H1 (cell line): ENCODE data around the gene OPCML. TPM values are rescaled to one million over a fixed set of nuclear protein-coding genes. Genes with fewer than 3 reads are reported as not detected.

ENCODE experiments used
- CBX8 ChIP-seq: fragments of 300-800, 300-1000 bp; sonication (generic); IDR thresholded peaks from 2 replicates; pipeline ENCODE4 v1.7.1; 2016; ENCODE audit warnings: low read depth, low read length, borderline replicate concordance
- EGR1 ChIP-seq: IDR thresholded peaks from 2 replicates; pipeline ENCODE4 v1.6.1; 2011; ENCODE audit warnings: low read depth, low read length, borderline replicate concordance
- EP300 ChIP-seq, 2 experiments: IDR thresholded peaks; 1 replicate in 1 of 2; 2 replicates in 1 of 2; pipeline ENCODE4 v1.6.1; 2011 to 2012; ENCODE audit warnings: low read depth in 2 of 2, low read length in 2 of 2, mild to moderate bottlenecking in 2 of 2, borderline replicate concordance in 1 of 2, inconsistent platforms in 1 of 2, moderate library complexity in 1 of 2
- POU5F1 ChIP-seq: IDR thresholded peaks from 2 replicates; pipeline ENCODE4 v1.6.1; 2011; ENCODE audit warnings: low read depth, mild to moderate bottlenecking, low read length, moderate library complexity
- polyA plus RNA-seq, 7 experiments: library from polyadenylated mRNA; depleted of rRNA in 3 of 7; stranded (reverse) in 5 of 7; unstranded in 2 of 7; fragments of >200 nt in 5 of 7; fragments of 200-250 nt in 2 of 7; gene quantifications; 1 replicate in 5 of 7; 2 replicates in 1 of 7; 4 replicates in 1 of 7; pipeline versions ENCODE4 v1.2.1 to v1.2.3, GENCODE V29; 2011 to 2013; ENCODE audit warnings: missing spikeins in 2 of 7, mixed read lengths in 2 of 7
- total RNA-seq: library from RNA; stranded (reverse); fragmentation: NEBNext Ultra II Directional; extraction: Animal tissue kit (Norgen Biotek cat#: 25700); gene quantifications from 2 replicates; pipeline ENCODE4 v1.2.1, GENCODE V29; 2021

The OPCML gene
- total and polyA plus RNA-seq, 2 of the 8 experiments (the other 6 are each of a cell fraction or from before 2014, with no cell fraction given): 2.3 to 3.1 TPM

- TF ChIP-seq POU5F1 (no peak), EP300 (IDR thresholded peaks at IDR 0.05; ENCODE audit: borderline replicate concordance in 1 of 2, low read depth in 2 of 2, low read length in 2 of 2) (no peak), CBX8 (no peak), EGR1 (no peak)
These were observed 768.8 kb downstream of the OPCML start (continued) for GRCh38 chr11:132763503-132763902.
